ENCODE data around the gene MACC1.

- TF ChIP-seq CTCF (IDR thresholded peaks at IDR 0.05 in 2 of 3, conservative IDR thresholded peaks at IDR 0.05 in 1 of 3; ENCODE audit: insufficient read depth in 2 of 3, low read depth in 1 of 3, low read length in 3 of 3): no peak
- TF ChIP-seq EZH2 (IDR thresholded peaks at IDR 0.05; ENCODE audit: borderline replicate concordance, low read depth, low read length): no peak
- TF ChIP-seq POLR2A (conservative IDR thresholded peaks at IDR 0.05): no peak
- no peak for TF ChIP-seq LEF1 (IDR thresholded peaks at IDR 0.05)
- no peak for TF ChIP-seq ZNF140 (CRISPR knock-in tag; IDR thresholded peaks at IDR 0.05)
- no peak for TF ChIP-seq NRF1 (conservative IDR thresholded peaks at IDR 0.05 in 1 of 2, IDR thresholded peaks at IDR 0.05 in 1 of 2)
- no peak for TF ChIP-seq MAX (CRISPR knock-in tag; IDR thresholded peaks at IDR 0.05)
- no peak for TF ChIP-seq SMC3 (conservative IDR thresholded peaks at IDR 0.05; ENCODE audit: insufficient read depth, low read depth, low read length)
- no peak for TF ChIP-seq ZNF311 (CRISPR knock-in tag; IDR thresholded peaks at IDR 0.05)
- no peak for TF ChIP-seq SRF (CRISPR knock-in tag; IDR thresholded peaks at IDR 0.05)
- no peak for TF ChIP-seq ZNF253 (CRISPR knock-in tag; conservative IDR thresholded peaks at IDR 0.05)
Measured at GRCh38 chr7:20240080-20240926, 23.1 kb upstream of the MACC1 start.
